Colonic mucosa (tissue), 4 donors: ENCODE data around the gene ZNF609. TPM values are rescaled to one million over a fixed set of nuclear protein-coding genes. Genes with fewer than 3 reads are reported as not detected.

Experiments used
- DNase-seq: peaks from one replicate; pipeline ENCODE4 v3.0.0-alpha.2; 2020
- H3K27ac ChIP-seq: fragments of 200-600 bp; one replicate; pipeline ENCODE4 v1.8.0; 2021
- H3K27me3 ChIP-seq: fragments of 200-600 bp; one replicate; pipeline ENCODE4 v1.8.0; 2021
- H3K36me3 ChIP-seq: fragments of 200-600 bp; one replicate; pipeline ENCODE4 v1.8.0; 2021
- H3K4me1 ChIP-seq: fragments of 200-600 bp; one replicate; pipeline ENCODE4 v1.8.0; 2021; ENCODE audit warnings: mild to moderate bottlenecking
- H3K4me3 ChIP-seq: fragments of 200-600 bp; one replicate; pipeline ENCODE4 v1.8.0; 2021
- H3K9ac ChIP-seq, 2 donors: one replicate each; pipeline ENCODE4 v1.7.0; 2013; ENCODE audit warnings: control low read depth in 2 of 2, low read depth in 2 of 2, low read length in 2 of 2
- H3K9me3 ChIP-seq: fragments of 200-600 bp; one replicate; pipeline ENCODE4 v1.8.0; 2021
- CTCF ChIP-seq: fragments of 200-600 bp; IDR thresholded peaks from one replicate; pipeline ENCODE4 v1.8.0; 2022; ENCODE audit warnings: antibody characterized with exemption, mild to moderate bottlenecking
- intact Hi-C: fragments of 100-400 bp; cut with DNase I; formaldehyde crosslinking; loops from one replicate; pipeline ENCODE4 v1.14.1; 2022
- total RNA-seq, 2 donors: library from RNA; stranded (reverse); fragmentation: NEBNext Ultra II Directional in 1 of 2; extraction: Animal tissue kit (Norgen Biotek cat#: 25700) in 1 of 2; gene quantifications; one replicate each; pipeline ENCODE4 v1.2.1, GENCODE V29; 2021
- donor health status: healthy.
- donor health status: DM: no; HTN: no; CAD: no.
- donor health status: DM: no; HTN: no; CAD: no.

The ZNF609 gene
- total RNA-seq, 2 donors from 2014 or later: 24.5 to 24.8 TPM

- peak overlapping the region; percentile 34 for H3K27ac ChIP-seq
- H3K36me3 ChIP-seq: no peaks in the 10 kb centered on the region
- H3K9me3 ChIP-seq: no peaks in the 10 kb centered on the region
- H3K4me1 ChIP-seq: no peaks in the 10 kb centered on the region
- intact Hi-C loops: no loop called here
- H3K27me3 ChIP-seq: no peaks in the 10 kb centered on the region
- H3K9ac ChIP-seq: no peak overlapping the region
- no peak for TF ChIP-seq CTCF
- peak; percentile 22 for DNase-seq
- no peak overlapping the region for H3K4me3 ChIP-seq
These were observed 76.0 kb downstream of the ZNF609 start for GRCh38 chr15:64536244-64536836.

- Histone ChIP-seq H3K27ac (no peak overlapping the region), H3K4me1 (no peaks in the 10 kb centered on the region), H3K27me3 (no peaks in the 10 kb centered on the region), H3K9ac (no peak overlapping the region), H3K4me3 (no peak overlapping the region), H3K36me3 (no peaks in the 10 kb centered on the region), H3K9me3 (no peaks in the 10 kb centered on the region)
- intact Hi-C loops: no loop called here
- DNase-seq: no peak
- TF ChIP-seq CTCF: no peak
These were observed 81.7 kb downstream of the ZNF609 start for GRCh38 chr15:64542091-64542490.

GRCh38 chr15:64544450-64544849, 84.1 kb downstream of the ZNF609 start:
- Histone ChIP-seq H3K9ac (no peak overlapping the region), H3K4me1 (no peaks in the 10 kb centered on the region), H3K27ac (no peak overlapping the region), H3K9me3 (no peaks in the 10 kb centered on the region), H3K4me3 (no peak overlapping the region), H3K27me3 (no peaks in the 10 kb centered on the region), H3K36me3 (no peaks in the 10 kb centered on the region)
- no peak for TF ChIP-seq CTCF
- intact Hi-C loops: no loop called here
- no peak for DNase-seq

GRCh38 chr15:64547275-64547674, 86.9 kb downstream of the ZNF609 start:
- no peak overlapping the region for H3K9ac ChIP-seq
- H3K4me1 ChIP-seq: no peaks in the 10 kb centered on the region
- no peaks in the 10 kb centered on the region for H3K27me3 ChIP-seq
- H3K9me3 ChIP-seq: no peaks in the 10 kb centered on the region
- H3K36me3 ChIP-seq: no peaks in the 10 kb centered on the region
- no peak for DNase-seq
- no peak overlapping the region for H3K27ac ChIP-seq
- H3K4me3 ChIP-seq: no peak overlapping the region
- TF ChIP-seq CTCF: no peak
- intact Hi-C loops: no loop called here

GRCh38 chr15:64548235-64548634, 87.9 kb downstream of the ZNF609 start:
- no peak overlapping the region for H3K27ac ChIP-seq
- DNase-seq: no peak
- H3K9ac ChIP-seq: no peak overlapping the region
- H3K4me1 ChIP-seq: no peaks in the 10 kb centered on the region
- H3K9me3 ChIP-seq: no peaks in the 10 kb centered on the region
- intact Hi-C loops: no loop called here
- TF ChIP-seq CTCF: no peak
- H3K36me3 ChIP-seq: no peaks in the 10 kb centered on the region
- no peaks in the 10 kb centered on the region for H3K27me3 ChIP-seq
- no peak overlapping the region for H3K4me3 ChIP-seq
